H9 (cell line): ENCODE data around the gene SESN2. TPM values are rescaled to one million over a fixed set of nuclear protein-coding genes. Genes with fewer than 3 reads are reported as not detected.

Experiments
- DNase-seq: peaks from one replicate; pipeline ENCODE4 v3.0.0-alpha.2; 2017
- H2AFZ ChIP-seq: one replicate; pipeline ENCODE4 v1.6.1; 2013; ENCODE audit warnings: mild to moderate bottlenecking, low read length, control low read depth, moderate library complexity
- H2AK5ac ChIP-seq: 2 replicates; pipeline ENCODE4 v1.6.1; 2013; ENCODE audit warnings: low read length, control low read depth, mixed read lengths; ENCODE audit not compliant: insufficient read length
- H2BK120ac ChIP-seq: one replicate; pipeline ENCODE4 v1.6.1; 2013; ENCODE audit warnings: low read depth, mild to moderate bottlenecking, low read length, control low read depth, inconsistent platforms; ENCODE audit not compliant: poor library complexity, severe bottlenecking
- H2BK12ac ChIP-seq: 2 replicates; pipeline ENCODE4 v1.6.1; 2013; ENCODE audit warnings: low read length, control low read depth, mixed read lengths, low read depth; ENCODE audit not compliant: insufficient read length
- H2BK15ac ChIP-seq: 2 replicates; pipeline ENCODE4 v1.6.1; 2013; ENCODE audit warnings: low read depth, low read length, control low read depth
- H2BK20ac ChIP-seq: one replicate; pipeline ENCODE4 v1.6.1; 2013; ENCODE audit warnings: low read depth, mild to moderate bottlenecking, low read length, control low read depth, inconsistent platforms; ENCODE audit not compliant: poor library complexity, severe bottlenecking
- H2BK5ac ChIP-seq: 2 replicates; pipeline ENCODE4 v1.6.1; 2013; ENCODE audit warnings: low read length, control low read depth, mixed read lengths; ENCODE audit not compliant: insufficient read length
- H3K14ac ChIP-seq: 2 replicates; pipeline ENCODE4 v1.6.1; 2013; ENCODE audit warnings: low read length, control low read depth; ENCODE audit not compliant: insufficient read depth
- H3K18ac ChIP-seq: 2 replicates; pipeline ENCODE4 v1.6.1; 2013; ENCODE audit warnings: low read depth, mild to moderate bottlenecking, mixed read lengths, low read length, control low read depth; ENCODE audit not compliant: insufficient read length
- H3K23ac ChIP-seq: 2 replicates; pipeline ENCODE4 v1.6.1; 2013; ENCODE audit warnings: low read length, control low read depth, mixed read lengths, low read depth; ENCODE audit not compliant: insufficient read length
- H3K23me2 ChIP-seq: 2 replicates; pipeline ENCODE4 v1.6.1; 2013; ENCODE audit warnings: low read depth, mild to moderate bottlenecking, mixed read lengths, low read length, control low read depth; ENCODE audit not compliant: insufficient read length, poor library complexity, severe bottlenecking
- H3K27ac ChIP-seq: 2 replicates; pipeline ENCODE4 v1.5.1; 2013; ENCODE audit warnings: low read length, control low read depth, mixed read lengths, low read depth; ENCODE audit not compliant: insufficient read length
- H3K27me3 ChIP-seq: 2 replicates; pipeline ENCODE4 v1.6.1; 2013; ENCODE audit warnings: low read length, control low read depth, inconsistent platforms; ENCODE audit not compliant: insufficient read depth
- H3K4ac ChIP-seq: 2 replicates; pipeline ENCODE4 v1.6.1; 2013; ENCODE audit warnings: low read depth, mild to moderate bottlenecking, control low read depth, inconsistent platforms, low read length, moderate library complexity
- H3K4me1 ChIP-seq: 2 replicates; pipeline ENCODE4 v1.6.1; 2013; ENCODE audit warnings: low read length, control low read depth, inconsistent platforms; ENCODE audit not compliant: insufficient read depth
- H3K4me2 ChIP-seq: 2 replicates; pipeline ENCODE4 v1.6.1; 2013; ENCODE audit warnings: low read length, control low read depth, mixed read lengths; ENCODE audit not compliant: insufficient read length, insufficient read depth
- H3K56ac ChIP-seq: 2 replicates; pipeline ENCODE4 v1.6.1; 2013; ENCODE audit warnings: low read depth, mild to moderate bottlenecking, mixed read lengths, low read length, control low read depth; ENCODE audit not compliant: insufficient read length
- H3K79me1 ChIP-seq: 2 replicates; pipeline ENCODE4 v1.6.1; 2013; ENCODE audit warnings: low read depth, mild to moderate bottlenecking, moderate library complexity, low read length, control low read depth, inconsistent platforms; ENCODE audit not compliant: insufficient read depth, poor library complexity, severe bottlenecking
- H3K79me2 ChIP-seq: 2 replicates; pipeline ENCODE4 v1.6.1; 2013; ENCODE audit warnings: low read length, control low read depth, inconsistent platforms; ENCODE audit not compliant: insufficient read depth
- H3K9ac ChIP-seq: 2 replicates; pipeline ENCODE4 v1.6.1; 2013; ENCODE audit warnings: low read length, control low read depth, mixed read lengths; ENCODE audit not compliant: insufficient read length; ENCODE audit errors: extremely low read depth
- H3K9me3 ChIP-seq: one replicate; pipeline ENCODE4 v1.6.1; 2013; ENCODE audit warnings: low read depth, low read length, inconsistent platforms; ENCODE audit not compliant: control insufficient read depth
- H3T11ph ChIP-seq: one replicate; pipeline ENCODE4 v1.6.1; 2013; ENCODE audit warnings: mild to moderate bottlenecking, low read length, control low read depth, inconsistent platforms
- H4K20me1 ChIP-seq: one replicate; pipeline ENCODE4 v1.6.1; 2013; ENCODE audit not compliant: control insufficient read depth, insufficient read length, insufficient read depth
- H4K5ac ChIP-seq: 2 replicates; pipeline ENCODE4 v1.6.1; 2013; ENCODE audit warnings: low read depth, mild to moderate bottlenecking, mixed read lengths, low read length, control low read depth; ENCODE audit not compliant: insufficient read length
- H4K8ac ChIP-seq: replicated peaks from 2 replicates; pipeline ENCODE4 v1.6.1; 2013; ENCODE audit warnings: low read length, control low read depth, mixed read lengths, low read depth; ENCODE audit not compliant: insufficient read length
- H4K91ac ChIP-seq: 2 replicates; pipeline ENCODE4 v1.6.1; 2013; ENCODE audit warnings: low read depth, mild to moderate bottlenecking, moderate library complexity, mixed read lengths, low read length, control low read depth; ENCODE audit not compliant: insufficient read length
- H3K27ac Mint-ChIP-seq, 3 experiments: 2 replicates in 2 of 3; 3 replicates in 1 of 3; pipeline ENCODE4 v1.8.0; 2020 to 2021; ENCODE audit warnings: mixed read lengths in 3 of 3, mild to moderate bottlenecking in 1 of 3, moderate library complexity in 1 of 3
- H3K27me3 Mint-ChIP-seq: 2 replicates; pipeline ENCODE4 v1.8.0; 2021; ENCODE audit warnings: low read depth, mild to moderate bottlenecking, moderate library complexity, mixed read lengths
- H3K36me3 Mint-ChIP-seq, 3 experiments: 2 replicates in 2 of 3; 3 replicates in 1 of 3; pipeline ENCODE4 v1.8.0; 2020 to 2021; ENCODE audit warnings: low read depth in 3 of 3, mixed read lengths in 3 of 3; ENCODE audit not compliant: insufficient read depth in 1 of 3
- H3K4me1 Mint-ChIP-seq, 2 experiments: 2 replicates each; pipeline ENCODE4 v1.8.0; 2020; ENCODE audit warnings: mixed read lengths in 2 of 2
- H3K4me3 Mint-ChIP-seq, 2 experiments: 2 replicates in 1 of 2; 3 replicates in 1 of 2; pipeline ENCODE4 v1.8.0; 2020 to 2021; ENCODE audit warnings: mild to moderate bottlenecking in 2 of 2, mixed read lengths in 2 of 2, moderate library complexity in 1 of 2
- H3K9me3 Mint-ChIP-seq, 2 experiments: 2 replicates in 1 of 2; 3 replicates in 1 of 2; pipeline ENCODE4 v1.8.0; 2020; ENCODE audit warnings: mild to moderate bottlenecking in 2 of 2, mixed read lengths in 2 of 2, moderate library complexity in 1 of 2
- total RNA-seq: library from RNA; stranded (reverse); gene quantifications from 2 replicates; pipeline ENCODE4 v1.2.1, GENCODE V29; 2021
- TF ChIP-seq, protein P1 (sequence below): fragments of 200-600 bp; sonication (generic); conservative IDR thresholded peaks from 3 replicates; pipeline ENCODE4 v1.8.0; 2021; ENCODE audit warnings: antibody characterized with exemption, mild to moderate bottlenecking

The SESN2 gene
- total RNA-seq, 1 experiment from 2014 or later: 24.6 TPM

DNA sequence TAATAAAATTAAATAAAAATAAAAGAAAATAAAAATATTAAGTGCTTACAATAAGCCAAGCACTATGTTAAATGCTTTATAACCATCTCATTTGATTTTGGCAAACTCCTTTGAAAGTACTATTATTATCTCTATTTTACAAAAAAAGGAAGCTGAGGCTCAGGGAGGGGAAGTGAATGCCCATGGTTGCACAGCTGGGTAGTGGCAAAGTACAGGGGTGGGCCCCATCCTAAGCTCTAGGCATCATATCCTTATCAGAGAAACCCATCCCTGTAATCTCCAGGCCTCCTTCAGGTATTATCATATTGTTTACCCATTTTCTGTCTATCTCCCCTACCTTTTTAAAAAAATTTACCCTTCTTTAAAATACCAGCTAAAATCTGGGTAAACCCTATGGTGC is 67.2 kb downstream of the SESN2 start:
- Histone ChIP-seq H3K14ac (no peak overlapping the region), H4K8ac (no peak overlapping the region), H4K91ac (no peak overlapping the region), H3K27me3 (no peaks in the 10 kb centered on the region), H2BK12ac (no peak overlapping the region), H2BK5ac (no peak overlapping the region), H3K27ac (no peak overlapping the region), H3T11ph (no peak overlapping the region), H3K79me2 (no peaks in the 10 kb centered on the region), H3K9me3 (no peaks in the 10 kb centered on the region), H2BK15ac (no peak overlapping the region), H2AK5ac (no peak overlapping the region), H3K4me2 (no peak overlapping the region), H3K79me1 (peaks cover 3% of the 10 kb centered on the region), H4K20me1 (no peaks in the 10 kb centered on the region), H3K9ac (no peak overlapping the region), H3K4ac (no peak overlapping the region), H3K18ac (no peak overlapping the region), H3K4me1 (no peaks in the 10 kb centered on the region; the same call in 1 of the 2 replicates), H2AFZ (no peak overlapping the region), H4K5ac (no peak overlapping the region), H3K56ac (no peak overlapping the region), H2BK120ac (no peak overlapping the region), H3K23ac (no peak overlapping the region), H2BK20ac (no peak overlapping the region), H3K23me2 (no peaks in the 10 kb centered on the region)
- Mint-ChIP-seq H3K36me3 (peaks cover under 1 to 7% (median 7%) of the 10 kb centered on the region in 3 experiments; a peak in 5 of 7 replicates), H3K9me3 (no peaks in the 10 kb centered on the region; a peak in 1 of 5 replicates), H3K4me3 (no peak overlapping the region), H3K27me3 (no peaks in the 10 kb centered on the region; the same call in 1 of the 2 replicates), H3K27ac (no peak overlapping the region), H3K4me1 (peaks cover 4 to 6% of the 10 kb centered on the region in 2 experiments; a peak in 3 of 4 replicates)
- DNase-seq: no peak
- TF ChIP-seq, protein P1, sequence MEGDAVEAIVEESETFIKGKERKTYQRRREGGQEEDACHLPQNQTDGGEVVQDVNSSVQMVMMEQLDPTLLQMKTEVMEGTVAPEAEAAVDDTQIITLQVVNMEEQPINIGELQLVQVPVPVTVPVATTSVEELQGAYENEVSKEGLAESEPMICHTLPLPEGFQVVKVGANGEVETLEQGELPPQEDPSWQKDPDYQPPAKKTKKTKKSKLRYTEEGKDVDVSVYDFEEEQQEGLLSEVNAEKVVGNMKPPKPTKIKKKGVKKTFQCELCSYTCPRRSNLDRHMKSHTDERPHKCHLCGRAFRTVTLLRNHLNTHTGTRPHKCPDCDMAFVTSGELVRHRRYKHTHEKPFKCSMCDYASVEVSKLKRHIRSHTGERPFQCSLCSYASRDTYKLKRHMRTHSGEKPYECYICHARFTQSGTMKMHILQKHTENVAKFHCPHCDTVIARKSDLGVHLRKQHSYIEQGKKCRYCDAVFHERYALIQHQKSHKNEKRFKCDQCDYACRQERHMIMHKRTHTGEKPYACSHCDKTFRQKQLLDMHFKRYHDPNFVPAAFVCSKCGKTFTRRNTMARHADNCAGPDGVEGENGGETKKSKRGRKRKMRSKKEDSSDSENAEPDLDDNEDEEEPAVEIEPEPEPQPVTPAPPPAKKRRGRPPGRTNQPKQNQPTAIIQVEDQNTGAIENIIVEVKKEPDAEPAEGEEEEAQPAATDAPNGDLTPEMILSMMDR: no peak
